Adipocyte (in vitro differentiated cells): ENCODE data around the gene IPP.
"Not testable (repeated sequence)": the region's sequence is repeated elsewhere in the genome, so short reads cannot be mapped to it uniquely, and the experiment has no call there.

Experiments used
- DNase-seq: peaks from one replicate; pipeline ENCODE4 v3.0.0-alpha.2; 2015; ENCODE audit warnings: low read depth
- H3K27me3 ChIP-seq: replicated peaks from 2 replicates; pipeline ENCODE4 v1.7.0; 2013; ENCODE audit warnings: mild to moderate bottlenecking, low read length, moderate library complexity; ENCODE audit not compliant: control insufficient read depth, insufficient read depth
- H3K36me3 ChIP-seq: 2 replicates; pipeline ENCODE4 v1.7.0; 2013; ENCODE audit warnings: low read length, mild to moderate bottlenecking, moderate library complexity; ENCODE audit not compliant: control insufficient read depth, insufficient read depth, severe bottlenecking
- H3K4me1 ChIP-seq: 2 replicates; pipeline ENCODE4 v1.7.0; 2013; ENCODE audit warnings: mild to moderate bottlenecking, low read length, moderate library complexity; ENCODE audit not compliant: control insufficient read depth, insufficient read depth
- H3K4me3 ChIP-seq: 2 replicates; pipeline ENCODE4 v1.7.0; 2013; ENCODE audit warnings: mild to moderate bottlenecking, low read length, moderate library complexity
- H3K9ac ChIP-seq: 2 replicates; pipeline ENCODE4 v1.7.0; 2013; ENCODE audit warnings: mild to moderate bottlenecking, low read length, moderate library complexity
- H3K9me3 ChIP-seq: 2 replicates; pipeline ENCODE4 v1.7.0; 2013; ENCODE audit warnings: mild to moderate bottlenecking, low read length, moderate library complexity; ENCODE audit not compliant: control insufficient read depth

The IPP gene

DNA sequence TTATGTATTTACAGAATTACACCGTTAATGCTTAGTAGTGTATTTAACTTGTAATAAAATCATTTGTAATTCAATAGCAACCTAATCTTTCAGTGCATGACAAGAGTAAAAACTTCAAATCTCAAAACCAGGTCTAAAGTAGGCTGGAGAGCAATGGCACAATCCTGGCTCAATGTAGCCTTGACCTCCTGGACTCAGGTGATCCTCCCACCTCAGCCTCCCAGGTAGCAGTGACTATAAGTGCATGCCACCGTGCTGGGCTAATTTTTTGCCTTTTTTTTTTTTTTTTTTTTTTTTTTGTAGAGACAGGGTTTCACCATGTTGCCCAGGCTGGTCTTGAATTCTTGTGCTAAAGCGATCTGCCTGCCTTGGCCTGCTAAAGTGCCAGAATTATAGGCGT lies 11.3 kb downstream of the IPP start:
- Histone ChIP-seq H3K4me3 (no peak overlapping the region), H3K27me3 (no peaks in the 10 kb centered on the region), H3K9ac (no peak overlapping the region), H3K36me3 (peaks cover 7% of the 10 kb centered on the region), H3K4me1 (no peaks in the 10 kb centered on the region), H3K9me3 (no peaks in the 10 kb centered on the region)
- DNase-seq = no peak

DNA sequence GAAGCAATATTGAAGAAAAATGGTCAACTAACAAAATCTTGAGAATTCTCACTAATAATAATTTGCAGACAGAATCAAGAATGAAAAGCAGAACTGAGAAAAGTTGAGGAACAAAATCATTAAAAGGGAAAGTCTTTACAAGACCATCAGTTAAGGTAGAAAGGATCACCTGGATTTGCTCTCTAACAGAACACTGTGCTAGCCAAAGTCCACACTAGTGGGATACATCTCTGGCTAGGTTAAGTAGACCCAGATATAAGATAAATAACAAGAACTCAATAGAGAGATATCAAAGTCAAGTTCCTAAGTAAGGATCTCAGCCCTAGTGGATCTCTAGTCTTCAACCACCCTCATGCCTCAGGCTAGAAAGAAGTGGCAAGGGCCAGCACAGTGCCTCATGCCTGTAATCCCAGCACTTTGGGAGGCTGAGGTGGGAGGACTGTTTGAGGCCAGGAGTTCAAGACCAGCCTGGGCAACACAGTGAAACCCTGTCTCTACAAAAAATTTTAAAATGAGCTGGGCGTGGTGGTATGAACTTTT lies 19.6 kb downstream of the IPP start:
- DNase-seq = no peak
- no peaks in the 10 kb centered on the region for H3K27me3 ChIP-seq
- H3K9ac ChIP-seq = no peak overlapping the region
- H3K9me3 ChIP-seq = no peaks in the 10 kb centered on the region
- no peak overlapping the region for H3K4me3 ChIP-seq
- H3K4me1 ChIP-seq = no peaks in the 10 kb centered on the region
- peaks cover 12% of the 10 kb centered on the region for H3K36me3 ChIP-seq

DNA sequence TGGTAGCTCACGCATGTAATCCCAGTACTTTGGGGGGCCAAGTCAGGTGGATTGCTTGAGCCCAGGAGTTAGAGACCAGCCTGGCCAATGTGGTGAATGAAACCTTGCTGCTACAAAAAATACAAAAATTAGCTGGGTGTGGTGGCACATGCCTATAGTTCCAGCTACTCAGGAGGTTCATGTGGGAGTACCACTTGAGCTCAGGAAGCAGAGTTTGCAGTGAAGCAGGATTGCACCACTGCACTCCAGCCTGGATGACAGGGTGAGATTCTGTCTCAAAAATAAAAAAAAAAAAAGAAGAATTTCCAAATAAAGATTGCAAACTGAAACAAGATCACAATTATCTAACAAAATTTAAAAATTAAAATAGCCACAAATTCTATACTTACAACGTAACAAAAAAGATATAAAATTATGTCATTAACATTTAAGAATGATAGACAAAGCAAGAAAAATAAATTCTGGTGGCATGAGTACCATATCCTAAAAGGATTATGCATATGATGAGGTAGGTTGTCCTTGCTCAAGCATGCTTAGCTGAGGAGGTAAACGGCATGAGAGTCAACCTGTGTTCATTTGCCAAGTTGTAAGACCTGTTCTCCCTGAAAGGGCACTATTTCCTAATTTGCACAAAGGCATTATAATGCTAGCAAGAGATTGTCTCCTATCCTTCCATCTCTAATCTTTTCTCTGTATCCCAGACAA lies 20.2 kb downstream of the IPP start:
- Histone ChIP-seq H3K4me1 (no peaks in the 10 kb centered on the region), H3K9ac (no peak overlapping the region), H3K36me3 (peaks cover 12% of the 10 kb centered on the region), H3K4me3 (no peak overlapping the region), H3K9me3 (no peaks in the 10 kb centered on the region), H3K27me3 (no peaks in the 10 kb centered on the region)
- peak; percentile 44 for DNase-seq

DNA sequence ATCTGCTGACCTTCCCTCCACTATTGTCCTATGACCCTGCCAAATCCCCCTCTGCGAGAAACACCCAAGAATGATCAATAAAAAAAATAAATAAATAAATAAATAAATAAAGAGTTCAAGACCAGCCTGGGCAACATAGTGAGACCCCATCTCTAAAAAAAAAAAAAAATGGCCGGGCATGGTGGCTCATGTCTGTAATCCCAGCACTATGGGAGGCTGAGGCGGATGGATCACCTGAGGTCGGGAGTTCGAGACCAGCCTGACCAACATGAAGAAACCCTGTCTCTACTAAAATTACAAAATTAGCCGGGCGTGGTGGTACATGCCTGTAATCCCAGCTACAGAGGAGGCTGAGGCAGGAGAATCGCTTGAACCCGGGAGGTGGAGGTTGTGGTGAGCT lies 24.4 kb downstream of the IPP start:
- H3K27me3 ChIP-seq, H3K4me3 ChIP-seq, H3K9ac ChIP-seq, DNase-seq, H3K9me3 ChIP-seq: not testable (repeated sequence)
- Histone ChIP-seq H3K4me1 (peaks cover 17% of the 10 kb centered on the region), H3K36me3 (peaks cover 12% of the 10 kb centered on the region)

DNA sequence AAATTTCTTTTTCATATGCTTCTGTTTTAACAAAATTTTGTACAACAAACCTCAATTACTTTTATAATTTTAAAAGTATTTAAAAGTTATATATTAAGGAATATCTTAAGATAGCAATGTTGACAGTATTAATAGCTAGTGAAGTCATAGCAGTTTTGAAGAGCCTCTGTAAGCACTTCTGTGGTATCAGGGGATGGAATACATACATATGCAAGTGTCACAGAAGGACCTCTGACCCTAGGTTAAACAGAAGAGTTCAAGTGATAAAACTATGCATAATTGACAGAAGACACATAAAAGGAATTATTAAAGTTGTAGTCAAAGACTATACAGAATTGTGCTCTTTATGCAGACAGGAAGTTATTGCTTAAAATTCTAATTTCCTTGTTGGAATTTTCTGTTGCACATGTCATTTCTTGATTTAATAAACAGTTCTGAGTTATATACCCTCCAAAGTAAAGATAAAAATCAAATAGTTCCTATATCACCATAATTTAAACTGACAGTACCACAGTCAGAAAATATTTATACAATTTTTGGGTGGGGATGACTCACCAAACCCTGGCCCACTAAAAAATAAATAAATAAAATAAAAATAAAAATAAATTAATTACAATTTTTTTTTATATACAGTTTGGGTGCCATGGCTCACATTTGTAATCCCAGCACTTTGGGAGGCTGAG lies 27.1 kb downstream of the IPP start:
- no peaks in the 10 kb centered on the region for H3K9me3 ChIP-seq

DNA sequence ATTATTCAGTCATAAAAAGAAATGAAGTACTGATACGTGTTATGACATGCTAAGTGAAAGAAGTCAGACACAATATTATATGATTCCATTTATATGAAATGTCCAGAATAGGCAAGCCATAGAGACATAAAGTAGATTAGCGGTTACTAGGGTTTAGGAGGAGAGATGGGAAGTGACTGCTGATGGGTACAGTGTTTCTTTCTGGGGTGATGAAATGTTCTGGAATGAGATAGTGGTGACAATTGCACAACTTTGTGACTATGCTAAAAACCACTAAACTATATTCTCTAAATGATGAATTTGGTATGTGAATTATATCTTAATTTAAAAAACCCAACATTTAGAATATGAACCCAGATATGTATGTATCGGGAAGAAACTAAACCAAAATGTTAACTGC lies 27.6 kb downstream of the IPP start:
- H3K9ac ChIP-seq = peak overlapping the region; percentile 22
- no peak overlapping the region for H3K4me3 ChIP-seq
- DNase-seq = peak; percentile 70
- no peaks in the 10 kb centered on the region for H3K27me3 ChIP-seq
- peaks cover 19% of the 10 kb centered on the region for H3K4me1 ChIP-seq
- peaks cover 4% of the 10 kb centered on the region for H3K36me3 ChIP-seq
- H3K9me3 ChIP-seq = no peaks in the 10 kb centered on the region

More for the DNA sequence above, 27.1 kb downstream of the IPP start:
- Histone ChIP-seq H3K4me3 (no peak overlapping the region), H3K27me3 (no peaks in the 10 kb centered on the region), H3K9ac (peak overlapping the region; percentile 22), H3K36me3 (peaks cover 6% of the 10 kb centered on the region), H3K4me1 (peaks cover 19% of the 10 kb centered on the region)
- DNase-seq = peak; percentile 63

DNA sequence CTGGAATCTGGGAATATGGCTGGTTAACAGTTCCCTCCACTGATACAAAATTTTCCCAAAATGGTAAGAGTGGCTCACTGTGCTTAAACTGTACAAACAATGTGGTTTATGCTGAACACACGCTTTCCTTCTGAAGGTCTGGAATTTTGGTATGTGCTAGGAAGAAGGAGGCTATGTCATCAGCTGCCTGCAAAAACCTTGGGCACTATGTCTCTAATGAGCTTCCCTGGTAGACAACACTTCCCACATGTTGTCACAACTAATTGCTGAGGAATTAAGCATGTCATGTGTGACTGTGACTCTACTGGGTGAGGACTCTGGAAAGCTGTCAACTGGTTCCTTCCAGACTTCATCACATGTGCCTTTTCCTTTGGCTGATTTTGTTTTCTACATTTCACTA lies 29.2 kb downstream of the IPP start:
- Histone ChIP-seq H3K4me3 (no peak overlapping the region), H3K27me3 (no peaks in the 10 kb centered on the region), H3K36me3 (peaks cover 6% of the 10 kb centered on the region), H3K4me1 (peaks cover 19% of the 10 kb centered on the region), H3K9me3 (no peaks in the 10 kb centered on the region), H3K9ac (no peak overlapping the region)
- peak; percentile 72 for DNase-seq

DNA sequence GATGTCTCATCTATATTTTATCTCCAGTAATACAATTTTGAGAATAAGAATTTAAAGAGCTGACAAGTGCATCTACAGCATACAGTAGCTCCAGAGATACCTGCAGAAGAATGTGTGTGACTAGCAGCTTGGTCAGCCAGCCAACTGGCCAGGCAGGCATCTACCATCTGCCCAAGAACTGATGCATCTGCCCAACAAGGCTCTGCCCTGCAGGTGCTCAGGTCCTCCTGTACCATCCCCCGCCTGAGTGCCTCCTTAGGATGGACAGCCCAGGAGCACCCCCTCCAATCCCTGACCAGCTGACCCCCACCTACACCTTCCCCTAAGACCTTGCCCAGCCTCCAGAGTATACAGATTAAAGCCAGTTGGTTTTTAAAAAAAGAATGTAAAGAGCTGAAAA lies 32.2 kb downstream of the IPP start:
- Histone ChIP-seq H3K4me1 (peaks cover 16% of the 10 kb centered on the region), H3K36me3 (peaks cover 15% of the 10 kb centered on the region), H3K9me3 (no peaks in the 10 kb centered on the region), H3K4me3 (no peak overlapping the region), H3K9ac (no peak overlapping the region), H3K27me3 (no peaks in the 10 kb centered on the region)
- no peak for DNase-seq

DNA sequence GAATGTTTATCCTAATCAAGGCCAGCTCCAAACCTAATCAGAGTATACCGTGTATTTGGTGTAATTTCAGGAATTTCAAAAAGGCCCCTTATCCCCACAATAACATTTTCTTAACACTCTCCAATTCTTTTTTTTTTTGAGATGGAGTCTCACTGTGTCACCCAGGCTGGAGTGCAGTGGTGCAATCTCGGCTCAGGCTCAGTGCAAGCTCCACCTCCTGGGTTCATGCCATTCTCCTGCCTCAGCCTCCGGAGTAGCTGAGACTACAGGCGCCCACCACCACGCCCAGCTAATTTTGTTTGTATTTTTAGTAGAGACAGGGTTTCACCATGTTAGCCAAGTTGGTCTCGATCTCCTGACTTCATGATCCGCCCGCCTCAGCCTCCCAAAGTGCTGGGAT lies 33.1 kb downstream of the IPP start:
- not testable (repeated sequence) for H3K27me3 ChIP-seq, H3K9ac ChIP-seq, H3K9me3 ChIP-seq, H3K4me3 ChIP-seq, H3K4me1 ChIP-seq
- peak; percentile 51 for DNase-seq
- peaks cover 15% of the 10 kb centered on the region for H3K36me3 ChIP-seq

DNA sequence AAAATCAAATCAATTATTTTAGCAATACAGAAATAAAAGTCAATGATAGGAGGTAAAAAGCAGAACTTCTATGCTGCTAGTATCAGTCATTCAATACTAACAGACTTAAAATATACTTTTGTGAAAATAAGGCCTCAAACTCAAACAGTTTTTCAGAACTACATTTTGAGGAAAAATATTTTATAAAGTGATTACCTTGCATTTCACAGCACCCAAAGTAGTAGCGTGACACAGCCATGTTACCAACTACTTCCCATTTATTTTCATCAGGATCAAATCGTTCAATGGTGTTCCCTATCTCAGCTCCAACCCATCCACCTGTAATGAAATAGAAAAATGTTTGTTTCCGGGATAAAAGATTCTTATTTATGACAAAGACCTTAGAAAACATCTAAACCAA lies 33.8 kb downstream of the IPP start:
- H3K9me3 ChIP-seq = no peaks in the 10 kb centered on the region
- no peak for DNase-seq
- no peak overlapping the region for H3K4me3 ChIP-seq
- H3K36me3 ChIP-seq = peaks cover 20% of the 10 kb centered on the region
- H3K4me1 ChIP-seq = peaks cover 8% of the 10 kb centered on the region
- no peak overlapping the region for H3K9ac ChIP-seq
- H3K27me3 ChIP-seq = no peaks in the 10 kb centered on the region

DNA sequence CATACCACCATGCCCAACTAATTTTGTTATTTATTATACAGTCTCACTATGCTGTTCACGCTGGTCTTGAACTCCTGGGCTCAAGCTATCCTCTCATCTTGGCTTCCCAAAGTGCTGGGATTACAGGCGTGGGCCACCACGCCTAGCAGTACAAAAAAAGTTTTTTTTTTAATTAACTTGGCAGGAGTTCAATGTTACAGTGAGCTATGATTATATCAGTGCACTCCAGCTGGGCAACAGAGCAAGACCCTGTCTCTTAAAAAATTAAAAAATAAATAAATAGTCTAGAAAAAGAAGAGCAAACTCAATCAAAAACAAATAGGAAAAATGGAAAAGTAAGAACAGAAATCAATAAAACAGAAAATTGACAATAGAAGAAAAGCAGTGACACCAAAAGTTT lies 36.7 kb downstream of the IPP start:
- DNase-seq = no peak

More for the DNA sequence above, 36.7 kb downstream of the IPP start:
- Histone ChIP-seq H3K4me1 (no peaks in the 10 kb centered on the region), H3K4me3 (no peak overlapping the region), H3K9me3 (no peaks in the 10 kb centered on the region), H3K27me3 (no peaks in the 10 kb centered on the region), H3K36me3 (peaks cover 27% of the 10 kb centered on the region), H3K9ac (no peak overlapping the region)
